ENCODE measurements around the gene LBP.

The LBP gene

GRCh38 chr20:38346741-38347140, 459 bp downstream of the LBP start:
- WGBS (ENCODE audit: insufficient coverage, insufficient read length): no CpG with 5 or more reads among the region's 4 CpGs
- H3K4me1 ChIP-seq (ENCODE audit: control insufficient read depth, insufficient read depth, low read length): peaks cover 4% of the 10 kb centered on the region

DNA sequence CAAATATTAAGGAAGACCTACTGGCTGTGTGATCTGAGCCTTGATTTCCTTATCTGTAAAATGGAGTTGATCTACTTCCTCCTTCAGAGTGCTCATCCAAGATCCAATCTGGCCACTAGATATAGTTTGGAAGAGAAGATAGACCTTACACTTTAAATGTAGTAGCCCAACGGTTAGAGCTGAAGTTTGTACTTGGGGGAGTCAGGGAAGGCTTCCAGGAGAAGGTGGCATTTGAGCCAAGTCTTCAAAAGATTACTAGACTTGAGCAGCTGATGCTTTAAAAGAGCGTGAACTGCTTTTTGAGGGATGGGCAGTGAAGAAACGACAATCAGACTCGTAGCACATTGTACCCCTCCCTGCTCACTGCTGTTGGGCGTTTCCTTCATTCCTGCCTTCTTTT, 3.6 kb downstream of the LBP start:
- Histone ChIP-seq H3K27ac (ENCODE audit: low read length) (no peak overlapping the region), H3K27me3 (ENCODE audit: control insufficient read depth, insufficient read depth, low read length) (no peaks in the 10 kb centered on the region), H3K36me3 (ENCODE audit: control insufficient read depth, insufficient read depth, low read length) (no peaks in the 10 kb centered on the region), H3K9me3 (ENCODE audit: control insufficient read depth, insufficient read depth, low read length) (no peaks in the 10 kb centered on the region), H3K4me3 (ENCODE audit: low read length) (no peak overlapping the region), H3K4me1 (ENCODE audit: control insufficient read depth, insufficient read depth, low read length) (peaks cover 3% of the 10 kb centered on the region; the same call in 1 of the 2 replicates)
- no peak for DNase-seq (ENCODE audit: low read depth, low spot score)
- no CpG with 5 or more reads among the region's 5 CpGs for WGBS (ENCODE audit: insufficient coverage, insufficient read length)

More at GRCh38 chr20:38346741-38347140, 459 bp downstream of the LBP start:
- H3K27ac ChIP-seq (ENCODE audit: low read length): no peak overlapping the region
- H3K36me3 ChIP-seq (ENCODE audit: control insufficient read depth, insufficient read depth, low read length): no peaks in the 10 kb centered on the region
- no peak overlapping the region for H3K4me3 ChIP-seq (ENCODE audit: low read length)
- no peaks in the 10 kb centered on the region for H3K9me3 ChIP-seq (ENCODE audit: control insufficient read depth, insufficient read depth, low read length)
- DNase-seq (ENCODE audit: low read depth, low spot score): no peak
- H3K27me3 ChIP-seq (ENCODE audit: control insufficient read depth, insufficient read depth, low read length): no peaks in the 10 kb centered on the region

GRCh38 chr20:38350879-38351775, 4.8 kb downstream of the LBP start:
- Histone ChIP-seq H3K4me3 (ENCODE audit: low read length) (no peak overlapping the region), H3K36me3 (ENCODE audit: control insufficient read depth, insufficient read depth, low read length) (no peaks in the 10 kb centered on the region), H3K9me3 (ENCODE audit: control insufficient read depth, insufficient read depth, low read length) (no peaks in the 10 kb centered on the region), H3K27me3 (ENCODE audit: control insufficient read depth, insufficient read depth, low read length) (no peaks in the 10 kb centered on the region), H3K4me1 (ENCODE audit: control insufficient read depth, insufficient read depth, low read length) (peaks cover 7% of the 10 kb centered on the region), H3K27ac (ENCODE audit: low read length) (no peak overlapping the region)
- WGBS (ENCODE audit: insufficient coverage, insufficient read length): no CpG with 5 or more reads among the region's 15 CpGs
- no peak for DNase-seq (ENCODE audit: low read depth, low spot score)

DNA sequence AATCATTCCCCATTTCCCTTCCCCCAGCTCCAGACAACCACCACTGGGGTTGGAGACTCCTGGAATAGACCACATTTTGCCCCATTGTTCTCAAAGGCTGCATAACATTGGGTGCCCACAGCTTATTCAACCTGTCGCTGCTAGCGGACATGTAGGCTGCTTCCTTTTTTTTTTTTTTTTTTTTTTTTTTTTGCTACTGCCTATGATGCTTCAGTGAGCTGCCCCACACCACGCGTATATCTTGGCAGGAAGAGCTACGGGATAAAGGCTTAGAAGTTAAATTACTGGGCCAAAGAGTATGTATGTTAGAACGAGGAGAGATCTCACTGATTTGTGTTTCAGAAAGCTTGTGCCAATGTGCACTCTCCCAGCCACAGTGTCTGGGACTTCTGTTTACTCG, 7.0 kb downstream of the LBP start:
- no peak for DNase-seq (ENCODE audit: low read depth, low spot score)
- Histone ChIP-seq H3K27ac (ENCODE audit: low read length) (no peak overlapping the region), H3K4me3 (ENCODE audit: low read length) (no peak overlapping the region), H3K27me3 (ENCODE audit: control insufficient read depth, insufficient read depth, low read length) (no peaks in the 10 kb centered on the region), H3K4me1 (ENCODE audit: control insufficient read depth, insufficient read depth, low read length) (peaks cover 7% of the 10 kb centered on the region), H3K9me3 (ENCODE audit: control insufficient read depth, insufficient read depth, low read length) (no peaks in the 10 kb centered on the region), H3K36me3 (ENCODE audit: control insufficient read depth, insufficient read depth, low read length) (no peaks in the 10 kb centered on the region)
- WGBS (ENCODE audit: insufficient coverage, insufficient read length): no CpG with 5 or more reads among the region's 7 CpGs

DNA sequence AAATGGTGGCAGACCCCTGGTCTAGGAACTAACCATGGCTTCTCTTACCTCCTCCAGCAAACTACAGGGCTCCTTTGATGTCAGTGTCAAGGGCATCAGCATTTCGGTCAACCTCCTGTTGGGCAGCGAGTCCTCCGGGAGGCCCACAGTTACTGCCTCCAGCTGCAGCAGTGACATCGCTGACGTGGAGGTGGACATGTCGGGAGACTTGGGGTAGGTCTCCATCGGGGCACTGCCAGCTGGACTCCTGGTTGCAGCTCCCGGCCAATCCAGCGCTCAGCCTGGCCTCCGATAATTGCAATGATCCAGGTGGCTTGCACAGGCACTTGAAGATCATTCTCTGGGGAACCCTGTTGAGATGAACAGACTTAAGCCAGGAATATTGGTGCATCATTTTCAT, 7.9 kb downstream of the LBP start:
- Histone ChIP-seq H3K4me1 (ENCODE audit: control insufficient read depth, insufficient read depth, low read length) (peaks cover 7% of the 10 kb centered on the region), H3K4me3 (ENCODE audit: low read length) (no peak overlapping the region), H3K27me3 (ENCODE audit: control insufficient read depth, insufficient read depth, low read length) (no peaks in the 10 kb centered on the region), H3K9me3 (ENCODE audit: control insufficient read depth, insufficient read depth, low read length) (no peaks in the 10 kb centered on the region), H3K36me3 (ENCODE audit: control insufficient read depth, insufficient read depth, low read length) (no peaks in the 10 kb centered on the region), H3K27ac (ENCODE audit: low read length) (no peak overlapping the region)
- WGBS (ENCODE audit: insufficient coverage, insufficient read length): no CpG with 5 or more reads among the region's 10 CpGs
- no peak for DNase-seq (ENCODE audit: low read depth, low spot score)

- Histone ChIP-seq H3K27ac (ENCODE audit: low read length) (no peak overlapping the region), H3K36me3 (ENCODE audit: control insufficient read depth, insufficient read depth, low read length) (no peaks in the 10 kb centered on the region), H3K9me3 (ENCODE audit: control insufficient read depth, insufficient read depth, low read length) (no peaks in the 10 kb centered on the region), H3K4me1 (ENCODE audit: control insufficient read depth, insufficient read depth, low read length) (peaks cover 7% of the 10 kb centered on the region), H3K27me3 (ENCODE audit: control insufficient read depth, insufficient read depth, low read length) (no peaks in the 10 kb centered on the region), H3K4me3 (ENCODE audit: low read length) (no peak overlapping the region)
- no CpG with 5 or more reads among the region's 18 CpGs for WGBS (ENCODE audit: insufficient coverage, insufficient read length)
- no peak for DNase-seq (ENCODE audit: low read depth, low spot score)
Observed at GRCh38 chr20:38355161-38356012, 9.1 kb downstream of the LBP start.

- H3K9me3 ChIP-seq (ENCODE audit: control insufficient read depth, insufficient read depth, low read length): no peaks in the 10 kb centered on the region
- H3K36me3 ChIP-seq (ENCODE audit: control insufficient read depth, insufficient read depth, low read length): no peaks in the 10 kb centered on the region
- H3K4me1 ChIP-seq (ENCODE audit: control insufficient read depth, insufficient read depth, low read length): peaks cover 7% of the 10 kb centered on the region
- no peak overlapping the region for H3K4me3 ChIP-seq (ENCODE audit: low read length)
- H3K27me3 ChIP-seq (ENCODE audit: control insufficient read depth, insufficient read depth, low read length): no peaks in the 10 kb centered on the region
- WGBS (ENCODE audit: insufficient coverage, insufficient read length): no CpG with 5 or more reads among the region's 7 CpGs
- no peak overlapping the region for H3K27ac ChIP-seq (ENCODE audit: low read length)
- DNase-seq (ENCODE audit: low read depth, low spot score): no peak
Observed at GRCh38 chr20:38357653-38358207, 11.4 kb downstream of the LBP start.

GRCh38 chr20:38358556-38358955, 12.3 kb downstream of the LBP start:
- Histone ChIP-seq H3K4me1 (ENCODE audit: control insufficient read depth, insufficient read depth, low read length) (peaks cover 7% of the 10 kb centered on the region), H3K27me3 (ENCODE audit: control insufficient read depth, insufficient read depth, low read length) (no peaks in the 10 kb centered on the region), H3K36me3 (ENCODE audit: control insufficient read depth, insufficient read depth, low read length) (no peaks in the 10 kb centered on the region), H3K27ac (ENCODE audit: low read length) (no peak overlapping the region), H3K4me3 (ENCODE audit: low read length) (no peak overlapping the region), H3K9me3 (ENCODE audit: control insufficient read depth, insufficient read depth, low read length) (no peaks in the 10 kb centered on the region)
- no CpG with 5 or more reads among the region's 7 CpGs for WGBS (ENCODE audit: insufficient coverage, insufficient read length)
- no peak for DNase-seq (ENCODE audit: low read depth, low spot score)

DNA sequence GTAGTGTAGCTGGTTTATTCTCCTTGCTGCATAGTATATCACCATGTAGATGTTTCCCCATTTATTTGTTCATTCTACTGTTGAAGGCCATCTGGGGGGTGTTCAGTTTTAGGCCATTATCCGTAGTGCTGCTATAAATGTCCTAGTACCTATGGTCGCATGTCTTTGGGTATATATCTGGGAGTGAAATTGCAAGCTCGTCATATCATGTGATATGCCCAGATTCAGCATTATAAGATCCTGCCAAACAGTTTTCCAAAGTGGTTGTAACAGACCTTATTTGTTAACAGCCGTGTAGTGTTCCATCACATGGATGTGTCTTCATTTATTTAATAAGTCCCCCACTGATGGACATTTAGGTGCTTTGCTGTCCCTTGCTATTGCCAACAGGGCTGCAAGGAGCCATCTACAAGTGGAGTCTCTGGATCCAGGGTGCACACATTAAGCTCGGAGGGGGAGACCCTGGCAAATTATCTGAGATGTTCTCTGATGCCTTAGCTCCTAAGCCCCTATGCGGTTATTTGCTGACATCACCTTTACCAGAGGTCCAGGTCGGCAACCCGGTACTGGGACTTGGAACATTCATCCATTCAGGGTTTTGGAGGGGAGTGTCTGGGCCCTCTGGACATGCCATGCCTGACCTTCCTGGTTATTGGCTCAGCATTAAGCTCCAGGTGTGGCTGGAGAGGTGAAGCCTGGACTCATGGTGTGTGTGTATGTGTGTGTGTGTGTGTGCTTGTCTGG, 16.9 kb downstream of the LBP start:
- Histone ChIP-seq H3K4me3 (ENCODE audit: low read length) (no peak overlapping the region), H3K27ac (ENCODE audit: low read length) (no peak overlapping the region), H3K36me3 (ENCODE audit: control insufficient read depth, insufficient read depth, low read length) (no peaks in the 10 kb centered on the region), H3K27me3 (ENCODE audit: control insufficient read depth, insufficient read depth, low read length) (no peaks in the 10 kb centered on the region), H3K4me1 (ENCODE audit: control insufficient read depth, insufficient read depth, low read length) (0 out of 2 replicates have a peak, but pooled peaks cover 2% of the 10 kb centered on the region), H3K9me3 (ENCODE audit: control insufficient read depth, insufficient read depth, low read length) (no peaks in the 10 kb centered on the region)
- no CpG with 5 or more reads among the region's 8 CpGs for WGBS (ENCODE audit: insufficient coverage, insufficient read length)
- DNase-seq (ENCODE audit: low read depth, low spot score): no peak

DNA sequence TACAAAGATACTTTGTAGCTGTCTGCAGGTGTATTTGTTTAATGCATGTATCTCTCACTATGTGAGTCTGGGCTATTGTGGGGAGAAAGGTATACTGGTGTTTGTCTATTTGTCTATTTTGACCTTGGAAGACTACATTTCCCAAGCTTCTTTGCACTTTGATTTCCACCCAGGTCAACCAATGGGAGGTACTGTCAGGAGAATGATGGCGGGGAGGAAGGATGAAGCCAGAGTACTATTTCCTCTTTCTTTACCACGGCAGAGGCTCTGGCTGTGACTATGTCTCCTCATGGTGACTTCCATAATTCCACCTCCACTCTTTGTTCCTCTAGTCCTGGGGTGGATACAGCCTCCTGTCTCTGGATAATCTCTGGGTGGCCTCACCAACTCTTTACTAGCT, 23.1 kb downstream of the LBP start:
- Histone ChIP-seq H3K36me3 (ENCODE audit: control insufficient read depth, insufficient read depth, low read length) (no peaks in the 10 kb centered on the region), H3K9me3 (ENCODE audit: control insufficient read depth, insufficient read depth, low read length) (no peaks in the 10 kb centered on the region), H3K4me3 (ENCODE audit: low read length) (no peak overlapping the region), H3K4me1 (ENCODE audit: control insufficient read depth, insufficient read depth, low read length) (0 out of 2 replicates have a peak, but pooled peaks cover 2% of the 10 kb centered on the region), H3K27ac (ENCODE audit: low read length) (no peak overlapping the region), H3K27me3 (ENCODE audit: control insufficient read depth, insufficient read depth, low read length) (no peaks in the 10 kb centered on the region)
- WGBS (ENCODE audit: insufficient coverage, insufficient read length): no CpG with 5 or more reads among the region's 2 CpGs
- no peak for DNase-seq (ENCODE audit: low read depth, low spot score)

Measured in iPS DF 6.9 (cell line).